SW480 (cell line): ENCODE measurements around the gene FXYD6.
"Not testable (repeated sequence)": the region's sequence is repeated elsewhere in the genome, so short reads cannot be mapped to it uniquely, and the experiment has no call there.

Experiments
- DNase-seq: peaks from one replicate; pipeline ENCODE4 v3.0.0-alpha.2; 2016; ENCODE audit warnings: low spot score

FXYD6 gene

GRCh38 chr11:117868815-117869561 lies 7.5 kb downstream of the FXYD6 start:
- no peak for DNase-seq

GRCh38 chr11:117868088-117868487 lies 8.4 kb downstream of the FXYD6 start:
- no peak for DNase-seq

- no peak for DNase-seq
Observed at GRCh38 chr11:117866526-117866925, 9.9 kb downstream of the FXYD6 start.

GRCh38 chr11:117865546-117865945 lies 10.9 kb downstream of the FXYD6 start:
- not testable (repeated sequence) for DNase-seq

GRCh38 chr11:117863383-117863782 lies 13.1 kb downstream of the FXYD6 start:
- no peak for DNase-seq

GRCh38 chr11:117862753-117863152 lies 13.7 kb downstream of the FXYD6 start:
- no peak for DNase-seq

GRCh38 chr11:117862019-117862725 lies 14.3 kb downstream of the FXYD6 start:
- DNase-seq: no peak

- DNase-seq: peak; percentile 50
Observed at GRCh38 chr11:117861151-117862018, 15.1 kb downstream of the FXYD6 start.

- no peak for DNase-seq
Observed at GRCh38 chr11:117860139-117860538, 16.3 kb downstream of the FXYD6 start.

GRCh38 chr11:117859488-117860112 lies 16.9 kb downstream of the FXYD6 start:
- no peak for DNase-seq

- no peak for DNase-seq
Observed at GRCh38 chr11:117859061-117859460, 17.4 kb downstream of the FXYD6 start.

- DNase-seq: no peak
Observed at GRCh38 chr11:117857734-117858414, 18.6 kb downstream of the FXYD6 start.

- DNase-seq: no peak
Observed at GRCh38 chr11:117855912-117856651, 20.4 kb downstream of the FXYD6 start.

GRCh38 chr11:117855186-117855845 lies 21.1 kb downstream of the FXYD6 start:
- DNase-seq: no peak

GRCh38 chr11:117852309-117852708 lies 24.1 kb downstream of the FXYD6 start:
- DNase-seq: no peak

GRCh38 chr11:117851852-117852251 lies 24.6 kb downstream of the FXYD6 start:
- DNase-seq: no peak

GRCh38 chr11:117851106-117851505 lies 25.4 kb downstream of the FXYD6 start:
- DNase-seq: no peak

GRCh38 chr11:117849781-117850414 lies 26.6 kb downstream of the FXYD6 start:
- DNase-seq: no peak

- DNase-seq: peak; percentile 52
Observed at GRCh38 chr11:117843666-117844484, 32.6 kb downstream of the FXYD6 start.
